Measurements from ENCODE around the gene IRGC.
"Not testable (repeated sequence)": the region's sequence is repeated elsewhere in the genome, so short reads cannot be mapped to it uniquely, and the experiment has no call there.

The IRGC gene

DNA sequence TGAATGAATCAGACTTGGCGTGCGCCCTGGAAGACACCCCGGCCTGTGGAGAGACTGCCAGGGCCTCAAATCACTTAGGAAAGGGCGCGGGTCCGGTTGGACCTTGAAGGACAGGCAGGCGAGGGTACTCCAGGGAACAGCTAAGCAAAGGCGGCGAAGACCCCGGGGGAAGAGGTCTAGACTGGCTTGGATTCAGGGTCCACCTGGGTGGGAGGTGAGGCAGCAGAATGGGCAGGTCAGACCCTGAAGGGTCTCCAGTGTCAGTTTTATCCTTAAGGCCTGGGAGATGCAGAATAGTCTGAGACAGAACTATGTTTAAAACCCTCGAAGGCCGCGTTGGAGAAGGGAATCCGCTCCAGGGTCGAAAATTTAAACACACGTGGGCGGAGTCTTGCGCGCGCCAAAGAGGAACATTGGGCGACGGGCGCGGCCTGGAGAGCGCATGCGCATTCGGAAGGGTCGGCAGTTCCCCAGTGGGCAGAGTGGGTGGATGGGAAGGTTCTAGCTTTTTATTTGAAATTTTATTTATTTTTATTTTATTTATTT is 39.5 kb downstream of the IRGC start:
- peak; percentile 63 to 71 for DNase-seq

DNA sequence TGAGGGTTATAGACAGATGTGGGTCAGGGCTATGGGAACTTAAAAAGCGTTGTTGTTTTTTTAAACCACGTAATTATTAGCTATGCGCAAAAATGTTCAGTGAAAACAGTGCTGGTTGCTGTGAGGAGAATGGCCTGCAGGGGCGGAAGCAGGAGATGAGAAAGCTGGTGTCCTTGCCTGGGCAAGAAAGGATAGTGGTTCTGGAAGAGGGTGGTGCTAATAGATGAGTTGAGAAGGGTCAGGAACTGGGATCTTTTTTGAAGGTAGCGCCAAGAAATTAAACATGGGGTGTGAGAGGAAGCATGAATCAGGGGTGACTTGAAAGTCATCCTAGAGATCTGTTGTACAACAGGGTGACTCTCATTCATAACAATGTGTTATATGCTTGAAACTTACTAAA is 43.6 kb downstream of the IRGC start:
- no peak for DNase-seq

DNA sequence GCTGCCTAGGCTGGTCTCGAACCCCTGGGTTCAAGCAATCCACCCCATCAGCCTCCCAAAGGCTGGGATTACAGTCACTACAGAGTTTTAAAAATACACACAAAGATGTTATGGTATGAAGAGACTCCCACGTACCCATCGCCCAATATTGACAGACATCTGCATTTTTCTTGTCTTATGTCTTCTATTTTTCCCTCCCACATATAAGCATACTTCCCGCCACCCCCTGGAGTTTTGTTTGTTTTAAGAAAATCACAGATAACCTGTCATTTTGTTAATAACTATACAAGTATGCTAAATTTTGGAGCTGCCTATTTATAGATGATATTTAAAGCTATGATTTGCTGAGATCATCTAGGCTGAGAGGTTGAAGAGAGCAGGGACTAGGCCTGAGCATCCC is 45.1 kb downstream of the IRGC start:
- no peak for DNase-seq

DNA sequence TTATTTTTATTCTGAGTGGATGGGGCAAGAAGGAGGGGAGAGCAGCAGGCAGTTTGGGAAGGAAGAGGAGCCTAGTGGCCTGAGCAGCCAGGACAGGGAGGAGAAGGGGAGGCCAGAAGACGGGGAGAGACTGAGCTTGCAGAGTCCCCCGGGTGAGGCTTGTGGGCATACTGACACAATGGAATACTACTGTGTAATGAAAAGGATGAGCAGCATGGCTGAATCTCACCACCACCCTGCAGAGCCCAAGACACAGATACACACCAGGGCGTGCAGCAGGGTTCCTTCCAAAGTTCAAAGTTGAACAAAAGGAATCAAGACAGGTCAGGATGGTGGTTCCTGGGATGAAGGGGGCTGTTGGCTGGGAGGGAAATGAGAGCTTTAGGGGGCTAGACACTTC is 46.9 kb downstream of the IRGC start:
- no peak for DNase-seq

DNA sequence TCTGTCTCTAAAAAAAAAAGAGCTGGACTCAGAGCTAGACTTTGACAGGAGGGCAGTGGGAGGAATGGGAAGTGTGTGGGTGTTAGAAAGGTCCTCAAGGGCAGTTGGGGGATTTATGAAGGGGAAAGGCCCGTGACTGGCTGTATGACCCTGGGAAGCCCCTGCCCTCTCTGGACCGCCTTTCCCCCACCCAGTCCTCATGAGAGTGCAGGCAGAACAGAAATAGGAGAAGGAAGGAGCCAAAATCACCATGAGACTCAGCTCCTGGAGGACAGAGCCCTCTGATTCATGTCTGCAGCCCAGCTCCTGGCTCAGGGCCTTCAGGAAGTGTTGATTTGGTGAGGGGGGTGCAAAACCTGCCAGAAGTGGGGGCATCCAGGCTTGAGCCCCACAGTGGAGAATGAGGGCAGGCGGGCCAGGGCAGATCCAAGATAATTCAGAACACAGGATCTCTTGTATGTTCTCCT is 47.6 kb downstream of the IRGC start:
- DNase-seq, result no peak

DNA sequence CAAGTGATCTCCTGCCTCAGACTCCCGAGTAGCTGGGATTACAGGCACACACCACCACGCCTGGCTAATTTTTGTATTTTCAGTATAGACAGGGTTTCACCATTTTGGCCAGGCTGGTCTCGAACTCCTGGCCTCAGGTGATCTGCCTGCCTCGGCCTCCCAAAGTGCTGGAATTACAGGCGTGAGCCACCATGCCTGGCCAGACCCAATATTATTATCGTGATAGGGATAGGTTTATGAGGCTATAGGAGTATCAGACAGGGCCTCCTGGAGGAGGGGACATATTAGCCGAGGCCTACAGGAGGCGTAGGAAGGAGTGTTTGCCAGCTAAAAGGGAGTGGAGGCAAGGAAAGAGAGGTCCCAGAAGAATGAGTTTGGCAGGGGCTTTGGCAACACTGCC is 48.8 kb downstream of the IRGC start:
- DNase-seq, result not testable (repeated sequence)

DNA sequence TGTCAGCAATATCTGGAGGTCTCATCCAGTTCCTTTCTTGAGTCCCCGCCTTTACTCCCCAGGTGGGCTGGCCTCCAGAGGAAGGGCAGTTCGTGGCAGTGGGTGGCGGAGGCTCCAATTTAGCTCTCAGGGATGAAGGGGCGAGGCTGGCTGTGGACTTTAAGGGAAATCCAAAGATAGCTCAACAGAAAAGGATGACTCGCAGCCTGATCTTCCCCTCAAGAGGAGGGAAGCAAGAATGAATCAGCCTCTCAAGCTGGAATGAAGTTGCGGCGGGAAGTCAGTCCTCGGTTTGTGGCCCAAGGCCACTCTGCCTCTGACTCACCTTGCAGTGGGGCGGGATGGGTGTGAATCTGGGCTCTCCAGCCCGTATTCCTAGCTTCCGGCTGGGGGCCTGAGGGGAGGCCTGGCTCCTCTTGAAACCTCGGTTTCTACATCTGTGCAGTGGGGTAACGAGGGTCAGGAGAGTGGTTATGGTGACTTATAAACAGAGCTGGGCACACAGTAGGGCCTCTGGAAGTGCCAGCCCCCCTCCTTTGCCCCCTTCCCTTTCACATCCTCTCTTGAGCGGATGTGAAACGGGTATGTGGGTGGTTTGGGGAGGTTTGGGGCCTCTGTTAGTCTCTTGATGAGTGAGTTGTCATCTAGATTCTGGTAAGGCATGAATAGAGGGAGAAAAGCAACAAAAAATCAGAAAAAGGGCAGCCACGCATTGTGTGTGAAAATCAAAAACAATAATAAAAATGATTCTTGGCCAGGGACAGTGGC is 49.4 kb downstream of the IRGC start:
- DNase-seq, result no peak

DNA sequence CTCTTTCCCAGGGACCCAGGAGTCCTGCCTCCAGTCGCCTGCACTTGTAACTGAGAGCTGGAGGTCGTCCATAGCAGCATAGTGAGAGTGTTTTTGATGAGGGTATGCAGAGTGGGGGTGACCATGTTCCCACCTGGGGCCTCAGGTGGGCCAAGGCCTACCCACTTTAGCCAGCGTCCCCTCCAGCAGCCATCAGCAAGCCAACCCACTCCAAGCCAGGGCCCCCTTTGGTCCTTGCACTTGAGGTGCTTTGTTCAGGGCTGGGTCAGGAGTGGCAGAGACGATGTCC is 50.8 kb downstream of the IRGC start:
- no peak for DNase-seq

DNA sequence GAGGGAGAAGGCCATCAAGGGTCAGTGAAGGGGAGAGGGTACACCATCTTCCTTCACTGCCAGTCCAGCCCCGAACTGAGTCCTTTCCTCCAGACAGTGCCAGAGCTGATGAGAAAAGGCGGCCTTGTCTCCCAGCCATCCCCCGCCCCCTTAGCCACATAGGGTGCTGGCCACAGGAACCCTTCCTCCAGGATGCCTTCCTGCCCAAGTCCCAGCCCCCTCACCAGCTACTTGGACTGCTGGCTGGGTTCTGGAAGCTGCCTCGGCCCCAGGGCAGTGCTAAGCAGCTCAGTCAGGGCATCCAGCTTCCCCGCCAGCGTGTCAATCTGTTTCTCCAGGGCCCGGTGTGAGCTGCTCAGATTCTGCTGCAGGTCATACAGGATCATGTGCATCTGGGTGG is 51.4 kb downstream of the IRGC start:
- DNase-seq, result no peak

DNA sequence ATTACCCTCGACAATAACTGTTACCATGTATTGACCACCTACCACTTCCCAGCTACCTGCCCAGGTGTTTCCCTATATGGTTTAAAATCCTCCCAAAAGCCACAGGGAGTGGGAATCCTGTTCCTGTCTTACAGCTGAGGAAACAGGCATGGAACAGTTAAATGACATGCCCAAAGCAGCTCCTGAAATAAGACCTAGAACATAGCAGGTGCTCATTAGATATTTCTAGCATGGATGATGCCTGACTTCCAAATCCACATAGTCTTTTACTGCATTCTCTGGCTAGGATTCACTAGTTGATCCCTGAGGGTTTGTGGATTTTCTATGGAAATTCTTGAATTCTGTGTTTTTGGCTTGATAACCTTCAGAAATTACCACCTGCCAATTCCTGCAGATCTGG is 51.9 kb downstream of the IRGC start:
- no peak for DNase-seq

DNA sequence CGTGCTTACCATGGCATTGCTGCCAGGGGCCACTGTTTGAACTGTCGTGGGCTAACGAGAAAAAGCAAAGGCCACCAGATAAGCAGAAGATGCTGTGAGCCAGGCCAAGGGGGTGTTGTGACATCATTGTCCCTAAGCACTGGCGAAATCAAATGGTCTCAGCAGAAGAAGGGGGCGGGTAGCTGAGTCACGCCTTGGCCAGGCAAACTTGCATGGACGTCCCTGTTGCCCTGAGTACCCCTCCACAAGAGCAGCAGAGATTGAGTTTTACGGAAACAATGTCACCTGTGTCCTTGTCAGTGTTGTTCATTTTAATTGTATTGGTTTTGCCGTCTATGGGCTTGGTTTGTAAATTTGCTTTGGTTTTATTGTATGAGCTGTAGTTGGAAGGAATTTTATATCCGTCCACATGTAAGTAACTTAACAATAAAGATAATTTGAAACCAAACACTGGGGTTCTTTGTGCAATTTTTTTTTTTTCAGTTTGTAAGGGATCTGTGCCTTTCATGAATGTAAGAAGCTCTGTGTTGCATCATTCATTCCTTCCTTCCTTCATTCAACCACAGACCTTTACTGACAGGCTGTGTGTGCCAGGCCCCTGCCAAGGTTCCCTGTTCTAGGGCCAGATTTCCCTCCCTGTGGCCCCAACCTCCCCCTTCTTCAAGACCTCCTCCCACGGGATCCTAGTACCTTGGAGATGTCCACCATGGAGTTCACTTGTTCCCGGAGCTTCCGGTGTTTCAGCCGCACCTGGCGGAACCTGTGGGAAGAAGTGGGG is 52.6 kb downstream of the IRGC start:
- DNase-seq, result no peak

DNA sequence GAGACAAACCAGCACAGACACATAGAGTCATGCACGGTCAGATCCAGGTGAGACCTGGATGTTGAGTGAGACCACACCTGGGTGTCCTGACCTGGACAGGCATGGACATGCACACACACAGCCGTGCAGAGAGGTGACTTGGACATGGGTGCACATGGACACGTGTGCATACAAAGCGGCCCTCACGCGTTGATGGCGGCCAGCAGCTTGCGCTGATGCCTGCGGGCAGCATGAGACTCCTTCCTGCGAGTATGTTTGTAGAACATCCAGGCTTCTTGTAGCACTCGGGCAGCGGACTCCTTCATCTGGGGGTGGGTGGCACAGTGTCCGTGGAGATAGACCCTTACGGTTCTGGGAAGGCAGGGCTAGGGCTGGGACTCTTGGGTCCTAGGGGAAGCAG is 53.4 kb downstream of the IRGC start:
- DNase-seq, result no peak

Data from hippocampal formation (tissue), 2 donors.